GM04504 (cell line): ENCODE measurements around the gene ATG16L2.
"Not testable (repeated sequence)": the region's sequence is repeated elsewhere in the genome, so short reads cannot be mapped to it uniquely, and the experiment has no call there.

Experiments used
- DNase-seq: peaks from one replicate; pipeline ENCODE4 v3.0.0-alpha.2; 2012; ENCODE audit warnings: low read depth

ATG16L2 gene

GRCh38 chr11:72848846-72849466, 34.7 kb downstream of the ATG16L2 start:
- no peak for DNase-seq

- DNase-seq, result no peak
Observed at GRCh38 chr11:72850832-72851231, 36.6 kb downstream of the ATG16L2 start.

GRCh38 chr11:72851726-72852125, 37.5 kb downstream of the ATG16L2 start:
- no peak for DNase-seq

- DNase-seq, result no peak
Observed at GRCh38 chr11:72856065-72856464, 41.9 kb downstream of the ATG16L2 start.

GRCh38 chr11:72856551-72857345, 42.5 kb downstream of the ATG16L2 start:
- no peak for DNase-seq

GRCh38 chr11:72858267-72858666, 44.1 kb downstream of the ATG16L2 start:
- not testable (repeated sequence) for DNase-seq

GRCh38 chr11:72859126-72859525, 44.9 kb downstream of the ATG16L2 start:
- no peak for DNase-seq

- no peak for DNase-seq
Observed at GRCh38 chr11:72860010-72860409, 45.8 kb downstream of the ATG16L2 start.

GRCh38 chr11:72860592-72860991, 46.4 kb downstream of the ATG16L2 start:
- DNase-seq, result no peak

- DNase-seq, result no peak
Observed at GRCh38 chr11:72863091-72863490, 48.9 kb downstream of the ATG16L2 start.

GRCh38 chr11:72863916-72864315, 49.7 kb downstream of the ATG16L2 start:
- DNase-seq, result no peak

GRCh38 chr11:72864702-72865655, 50.8 kb downstream of the ATG16L2 start:
- DNase-seq, result no peak

GRCh38 chr11:72867970-72868369, 53.8 kb downstream of the ATG16L2 start:
- no peak for DNase-seq

- no peak for DNase-seq
Observed at GRCh38 chr11:72869831-72870230, 55.6 kb downstream of the ATG16L2 start.

- no peak for DNase-seq
Observed at GRCh38 chr11:72871119-72871518, 56.9 kb downstream of the ATG16L2 start.

GRCh38 chr11:72872012-72872411, 57.8 kb downstream of the ATG16L2 start:
- DNase-seq, result no peak

GRCh38 chr11:72875736-72876135, 61.5 kb downstream of the ATG16L2 start:
- no peak for DNase-seq

GRCh38 chr11:72876147-72876546, 61.9 kb downstream of the ATG16L2 start:
- no peak for DNase-seq
